Hepatocyte (in vitro differentiated cells): ENCODE results near the gene TAS2R60. TPM values are rescaled to one million over a fixed set of nuclear protein-coding genes. Genes with fewer than 3 reads are reported as not detected.

Experiments
- DNase-seq: peaks from one replicate; pipeline ENCODE4 v3.0.0-alpha.2; 2016; ENCODE audit warnings: low spot score
- H2AFZ ChIP-seq: fragments of 200-600 bp; sonication (generic); 2 replicates; pipeline ENCODE4 v1.6.0; 2016; ENCODE audit warnings: antibody characterized with exemption, mild to moderate bottlenecking
- H3K27ac ChIP-seq: fragments of 200-600 bp; sonication (generic); 2 replicates; pipeline ENCODE4 v1.5.1; 2016; ENCODE audit warnings: mild to moderate bottlenecking
- H3K27me3 ChIP-seq: fragments of 200-600 bp; sonication (generic); 2 replicates; pipeline ENCODE4 v1.6.1; 2016
- H3K36me3 ChIP-seq: fragments of 200-600 bp; sonication (generic); replicated peaks from 2 replicates; pipeline ENCODE4 v1.5.1; 2016; ENCODE audit warnings: low read depth; ENCODE audit not compliant: insufficient read depth
- H3K4me1 ChIP-seq: fragments of 200-600 bp; sonication (generic); 2 replicates; pipeline ENCODE4 v1.5.1; 2016; ENCODE audit warnings: mild to moderate bottlenecking, moderate library complexity; ENCODE audit not compliant: insufficient read depth
- H3K4me2 ChIP-seq: fragments of 200-600 bp; sonication (generic); 2 replicates; pipeline ENCODE4 v1.6.0; 2016
- H3K4me3 ChIP-seq: fragments of 200-600 bp; sonication (generic); 2 replicates; pipeline ENCODE4 v1.5.1; 2016; ENCODE audit warnings: mild to moderate bottlenecking
- H3K79me2 ChIP-seq: fragments of 200-600 bp; sonication (generic); 2 replicates; pipeline ENCODE4 v1.6.0; 2017; ENCODE audit warnings: mild to moderate bottlenecking
- H3K9me2 ChIP-seq: fragments of 200-600 bp; sonication (generic); replicated peaks from 2 replicates; pipeline ENCODE4 v1.6.0; 2017; ENCODE audit warnings: mild to moderate bottlenecking; ENCODE audit not compliant: insufficient read depth
- H3K9me3 ChIP-seq: fragments of 200-600 bp; sonication (generic); 2 replicates; pipeline ENCODE4 v1.5.1; 2016; ENCODE audit warnings: low read depth, mild to moderate bottlenecking
- H4K20me1 ChIP-seq: fragments of 200-600 bp; sonication (generic); 2 replicates; pipeline ENCODE4 v1.6.0; 2016; ENCODE audit warnings: mild to moderate bottlenecking; ENCODE audit not compliant: insufficient read depth, poor library complexity, severe bottlenecking
- CTCF ChIP-seq: fragments of 200-600 bp; sonication (generic); IDR thresholded peaks from 2 replicates; pipeline ENCODE4 v1.5.1; 2016; ENCODE audit warnings: antibody characterized with exemption, mild to moderate bottlenecking; ENCODE audit not compliant: poor library complexity
- EZH2 ChIP-seq: fragments of 200-600 bp; sonication (generic); IDR thresholded peaks from 2 replicates; pipeline ENCODE4 v1.6.1; 2016; ENCODE audit warnings: antibody characterized with exemption, mild to moderate bottlenecking, borderline replicate concordance
- EZH2phosphoT487 ChIP-seq: fragments of 200-600 bp; sonication (generic); IDR thresholded peaks from one replicate; pipeline ENCODE4 v1.6.1; 2018; ENCODE audit warnings: antibody characterized with exemption, mild to moderate bottlenecking, low read depth, moderate library complexity; ENCODE audit not compliant: unreplicated experiment, severe bottlenecking
- WGBS: methylation state at CpG from one replicate; pipeline ENCODE4 v1.1.6; 2016; ENCODE audit warnings: low lambda C conversion rate; ENCODE audit errors: missing lambda C conversion rate; 5-methylcytosine and 5-hydroxymethylcytosine counted together
- polyA plus RNA-seq: library from polyadenylated mRNA; unstranded; fragments of >200 nt; fragmentation: Nextera tagmentation; extraction: Ambion mirVana; gene quantifications from 2 replicates; pipeline ENCODE4 v1.2.1, GENCODE V29; 2016
- total RNA-seq: library from RNA; depleted of rRNA; stranded (reverse); fragments of >200 nt; gene quantifications from 2 replicates; pipeline ENCODE4 v1.2.3, GENCODE V29; 2014

The TAS2R60 gene
- total and polyA plus RNA-seq, 2 experiments from 2014 or later, result not detected

- H3K9me3 ChIP-seq, result no peaks in the 10 kb centered on the region
- TF ChIP-seq EZH2, result no peak
- no peak for TF ChIP-seq EZH2phosphoT487
- no peak for TF ChIP-seq CTCF
- WGBS, result 74% methylated on average over 7 of the region's 7 CpGs
- H3K36me3 ChIP-seq, result no peaks in the 10 kb centered on the region
- no peaks in the 10 kb centered on the region for H4K20me1 ChIP-seq
- no peak overlapping the region for H3K4me2 ChIP-seq
- H3K9me2 ChIP-seq, result no peaks in the 10 kb centered on the region
- H3K27me3 ChIP-seq, result no peaks in the 10 kb centered on the region
- H3K4me3 ChIP-seq, result no peak overlapping the region
- peaks cover 35% of the 10 kb centered on the region for H3K4me1 ChIP-seq
- no peak for DNase-seq
- no peak overlapping the region for H2AFZ ChIP-seq
- H3K27ac ChIP-seq, result no peak overlapping the region
- H3K79me2 ChIP-seq, result no peaks in the 10 kb centered on the region
Observed at GRCh38 chr7:143396182-143396581, 47.1 kb upstream of the TAS2R60 start.

GRCh38 chr7:143396625-143397556, 46.4 kb upstream of the TAS2R60 start:
- Histone ChIP-seq H3K4me2 (no peak overlapping the region), H2AFZ (no peak overlapping the region), H3K9me2 (no peaks in the 10 kb centered on the region), H4K20me1 (no peaks in the 10 kb centered on the region), H3K27ac (no peak overlapping the region), H3K27me3 (no peaks in the 10 kb centered on the region), H3K36me3 (no peaks in the 10 kb centered on the region), H3K9me3 (no peaks in the 10 kb centered on the region), H3K79me2 (no peaks in the 10 kb centered on the region), H3K4me3 (no peak overlapping the region), H3K4me1 (peaks cover 29% of the 10 kb centered on the region)
- no peak for TF ChIP-seq CTCF
- no peak for DNase-seq
- WGBS, result 86% methylated on average over 28 of the region's 28 CpGs

GRCh38 chr7:143397710-143398530, 45.3 kb upstream of the TAS2R60 start:
- Histone ChIP-seq H3K9me2 (no peaks in the 10 kb centered on the region), H2AFZ (no peak overlapping the region), H3K4me3 (no peak overlapping the region), H4K20me1 (no peaks in the 10 kb centered on the region), H3K79me2 (no peaks in the 10 kb centered on the region), H3K9me3 (no peaks in the 10 kb centered on the region), H3K4me2 (no peak overlapping the region), H3K36me3 (no peaks in the 10 kb centered on the region), H3K27ac (no peak overlapping the region), H3K27me3 (no peaks in the 10 kb centered on the region), H3K4me1 (peaks cover 26% of the 10 kb centered on the region)
- 91% methylated on average over 16 of the region's 16 CpGs for WGBS
- no peak for DNase-seq
- no peak for TF ChIP-seq EZH2phosphoT487
- no peak for TF ChIP-seq EZH2
- no peak for TF ChIP-seq CTCF
